GM19467 (cell line): Measurements from ENCODE around the gene RNPEPL1.

Source experiments
- ATAC-seq: cut with Tn5 transposase; IDR thresholded peaks from one replicate; pipeline ENCODE4 v1.9.1; 2021; ENCODE audit warnings: mild to moderate bottlenecking, moderate library complexity; ENCODE audit not compliant: unreplicated experiment

Gene RNPEPL1

DNA sequence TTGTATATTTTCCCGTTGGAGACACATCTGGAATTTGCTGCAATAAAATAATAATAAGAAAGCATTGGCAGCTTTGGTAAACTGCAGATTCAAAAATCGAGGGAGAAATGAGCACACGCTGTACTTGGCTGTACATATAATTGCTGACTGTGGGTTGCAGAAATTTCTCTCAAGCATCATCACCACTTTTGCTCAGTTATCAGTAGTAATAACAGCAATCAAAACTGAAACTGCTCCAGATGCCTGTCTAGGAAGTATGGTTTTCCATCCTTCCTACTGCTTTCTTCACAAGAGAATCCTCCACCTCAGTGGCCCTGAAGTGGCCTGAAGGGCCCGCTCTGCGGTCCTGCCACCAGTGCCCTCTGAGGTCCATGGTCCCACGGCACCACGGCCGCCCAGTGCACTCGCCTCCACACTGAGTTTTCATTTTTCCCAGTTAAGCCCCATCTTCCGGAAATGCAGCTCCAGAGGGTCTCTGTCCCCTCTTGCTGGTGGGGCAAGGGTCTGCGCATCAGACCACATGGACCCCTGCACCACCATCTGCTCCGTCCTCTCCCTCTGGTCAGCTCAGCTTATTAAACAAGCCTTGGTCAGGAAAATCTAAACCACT is 4.2 kb upstream of the RNPEPL1 start:
- no peak for ATAC-seq

DNA sequence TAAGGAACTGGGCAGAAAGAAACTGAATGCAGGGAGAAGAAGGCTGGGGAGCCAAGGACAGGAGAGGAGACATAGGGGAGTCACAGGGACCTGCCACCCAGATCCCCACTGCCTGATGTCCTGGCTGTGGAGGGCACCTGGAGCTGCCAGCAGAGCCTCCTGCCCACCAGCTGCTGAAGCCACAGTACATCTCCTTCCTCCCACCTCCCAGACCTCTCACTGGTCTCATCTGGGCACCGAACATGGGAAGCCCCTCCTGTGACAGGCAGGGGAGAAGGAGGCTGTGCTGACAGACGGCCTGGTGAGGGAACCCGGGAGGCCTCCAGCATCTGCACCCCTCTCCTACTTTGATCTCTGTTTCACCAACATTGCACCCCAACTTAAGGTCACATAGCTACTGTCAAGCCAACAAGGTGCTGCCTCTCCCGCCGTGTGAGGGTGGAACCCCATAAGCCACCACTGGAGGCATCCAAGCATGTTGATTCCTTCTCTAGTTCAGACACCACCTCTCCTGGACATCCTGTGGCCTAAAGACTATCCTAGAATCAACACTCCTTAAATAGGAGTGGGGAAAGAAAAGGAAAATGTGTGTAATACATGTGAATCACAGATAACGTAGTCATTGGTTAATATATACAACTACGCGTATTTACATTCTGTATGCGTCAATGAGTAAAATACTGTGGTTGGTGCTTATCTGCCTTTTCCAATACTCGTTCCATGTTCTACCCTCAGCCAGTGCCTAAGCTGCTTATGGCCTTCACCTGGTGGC is 3.5 kb upstream of the RNPEPL1 start:
- ATAC-seq, result no peak

DNA sequence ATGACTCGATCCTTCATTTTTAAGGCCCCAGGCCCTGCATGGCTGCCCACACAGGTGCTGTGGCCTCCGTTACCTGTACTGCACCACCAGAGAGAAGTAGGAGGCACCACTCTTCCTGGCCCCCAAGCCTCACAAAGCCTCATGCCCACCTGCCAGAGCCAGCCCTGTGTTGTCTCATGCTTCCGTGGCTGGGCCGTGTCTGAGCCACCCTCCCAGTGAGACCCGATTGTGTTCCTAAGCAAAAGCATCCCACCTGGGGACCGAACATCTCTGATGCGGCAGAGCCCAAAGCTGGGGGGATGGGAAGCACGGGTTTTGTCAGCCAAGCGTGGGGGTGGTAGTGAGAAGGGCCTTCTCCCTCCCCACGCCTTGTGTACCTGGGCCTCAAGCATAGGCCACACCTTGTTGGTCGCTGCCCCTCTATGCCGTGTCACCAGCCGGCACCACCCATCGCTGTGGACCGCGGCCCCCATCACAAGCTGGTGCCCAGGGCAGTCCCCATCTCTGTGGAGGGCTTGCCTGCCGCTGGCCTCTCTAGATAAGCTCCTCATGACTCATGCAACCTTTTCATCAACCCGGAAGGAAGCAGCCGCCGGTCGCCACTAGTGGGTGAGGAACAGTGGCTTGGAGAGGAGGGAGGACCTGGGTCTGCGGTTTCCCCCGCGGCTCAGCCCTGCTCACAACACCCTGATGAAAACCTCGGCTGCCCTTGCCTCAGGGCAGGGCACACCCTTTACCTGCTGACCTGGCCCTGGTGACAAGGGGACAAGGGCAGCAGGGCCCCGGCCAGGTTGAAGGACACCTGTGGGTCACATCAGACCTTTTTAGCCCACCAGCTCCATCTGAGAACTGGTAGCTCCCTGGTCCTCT is 2.7 kb upstream of the RNPEPL1 start:
- peak; percentile 29 for ATAC-seq

DNA sequence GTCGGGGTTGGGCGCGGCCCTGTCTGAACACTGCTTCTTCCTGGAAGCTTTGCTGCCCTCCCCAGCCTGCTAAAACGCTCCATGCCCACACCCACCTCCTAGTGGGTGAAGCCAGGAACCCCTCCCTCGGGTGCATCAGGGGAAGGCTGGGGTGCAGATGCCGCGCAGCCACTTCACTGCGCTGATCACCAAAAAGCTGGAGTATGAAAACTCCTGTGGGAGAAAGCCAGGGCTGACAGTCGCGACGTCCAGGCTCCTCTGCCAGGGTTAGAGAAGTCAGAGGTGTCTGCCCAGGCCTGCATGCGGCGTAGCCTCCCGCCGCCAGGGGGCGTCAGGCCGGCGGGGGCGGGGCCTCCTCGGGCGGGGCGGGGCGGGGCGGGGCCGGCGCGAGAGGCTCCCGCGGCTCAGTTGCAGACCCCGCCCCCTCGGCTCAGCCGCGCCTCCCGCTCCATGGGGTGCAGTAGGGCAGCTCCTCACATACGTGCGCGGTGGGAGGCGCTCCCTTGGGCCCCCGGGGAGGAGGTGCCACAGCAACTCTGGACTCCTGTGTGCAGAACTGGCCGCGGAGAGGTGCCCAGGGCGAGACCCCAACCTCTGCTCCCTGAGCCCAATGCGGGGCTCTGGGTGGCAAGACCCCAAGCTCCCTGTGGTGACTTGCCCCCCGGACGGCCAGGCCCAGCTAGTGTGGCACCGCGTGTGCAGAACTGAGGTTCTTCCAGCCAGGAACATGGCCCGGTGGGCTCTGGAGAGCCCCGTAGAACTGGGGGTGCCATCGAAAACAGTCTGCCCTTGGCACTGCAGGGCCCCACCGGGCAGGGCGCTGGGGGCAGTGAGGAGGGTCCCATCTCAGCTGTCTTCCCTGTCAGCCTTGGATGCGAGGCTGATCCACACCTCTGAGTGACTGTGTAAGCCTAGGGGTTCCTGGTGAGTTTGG is 1.8 kb upstream of the RNPEPL1 start:
- ATAC-seq, result peak; percentile 42

DNA sequence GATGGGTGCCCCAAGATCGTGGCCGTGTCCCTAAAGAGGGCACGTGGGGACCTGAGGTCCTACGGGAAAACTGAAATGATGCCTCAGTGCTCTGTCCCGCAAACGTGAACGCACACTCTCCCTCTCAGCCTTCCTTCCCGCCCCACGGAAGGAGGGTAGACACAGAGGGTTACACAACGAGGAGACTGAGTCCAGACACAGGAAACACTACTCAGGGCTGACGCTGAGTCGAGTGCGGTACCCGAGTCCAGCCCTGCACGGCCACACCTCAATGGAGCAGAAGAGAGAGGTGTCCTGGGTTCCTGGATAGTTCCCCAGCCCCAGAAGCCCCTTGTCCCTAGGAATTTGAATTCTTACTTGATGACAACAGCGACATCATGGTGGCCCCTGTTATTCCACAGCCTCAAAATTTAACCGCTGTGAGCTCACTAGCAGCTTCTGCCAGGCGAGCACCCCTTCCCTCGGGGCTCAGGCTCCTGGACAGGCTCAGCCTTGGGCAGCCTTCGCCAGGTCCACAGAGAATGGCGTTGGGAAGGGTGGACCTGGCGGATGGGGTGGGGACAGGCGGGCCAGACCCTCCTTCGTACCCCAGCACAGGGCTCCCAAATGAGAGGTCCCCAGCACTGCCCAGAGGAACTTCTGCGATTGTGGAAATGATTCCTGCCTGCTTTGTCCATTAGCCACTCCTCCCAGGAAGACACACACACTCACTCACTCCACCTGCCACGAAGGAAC is 980 bp upstream of the RNPEPL1 start:
- no peak for ATAC-seq

DNA sequence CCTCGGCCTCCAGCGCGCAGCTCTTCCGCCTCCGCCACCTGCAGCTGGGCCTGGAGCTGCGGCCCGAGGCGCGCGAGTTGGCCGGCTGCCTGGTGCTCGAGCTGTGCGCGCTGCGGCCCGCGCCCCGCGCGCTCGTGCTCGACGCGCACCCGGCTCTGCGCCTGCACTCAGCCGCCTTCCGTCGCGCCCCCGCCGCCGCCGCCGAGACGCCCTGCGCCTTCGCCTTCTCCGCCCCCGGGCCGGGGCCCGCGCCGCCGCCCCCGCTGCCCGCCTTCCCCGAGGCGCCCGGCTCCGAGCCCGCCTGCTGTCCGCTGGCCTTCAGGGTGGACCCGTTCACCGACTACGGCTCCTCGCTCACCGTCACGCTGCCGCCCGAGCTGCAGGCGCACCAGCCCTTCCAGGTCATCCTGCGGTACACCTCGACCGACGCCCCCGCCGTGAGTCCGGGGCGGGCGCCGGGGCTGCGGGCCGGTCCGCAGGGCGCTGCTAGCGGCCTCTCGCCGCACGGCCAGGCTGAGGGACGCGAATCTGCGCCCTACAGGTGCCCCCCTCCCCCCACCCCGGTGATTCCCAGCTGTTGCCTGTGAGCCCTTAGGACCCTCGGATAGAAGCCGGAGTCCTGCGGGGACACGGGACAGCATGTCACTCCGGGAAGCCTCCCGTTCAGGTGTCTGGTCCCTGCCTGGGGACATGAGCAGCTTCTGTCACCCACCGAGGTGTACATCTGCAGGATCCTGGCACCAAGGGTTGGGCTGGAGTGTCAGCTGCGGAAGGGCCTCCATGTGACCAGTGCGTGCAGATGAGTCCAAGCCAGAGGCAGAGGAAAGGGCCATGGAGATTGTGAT is 616 bp downstream of the RNPEPL1 start:
- peak; percentile 19 for ATAC-seq

DNA sequence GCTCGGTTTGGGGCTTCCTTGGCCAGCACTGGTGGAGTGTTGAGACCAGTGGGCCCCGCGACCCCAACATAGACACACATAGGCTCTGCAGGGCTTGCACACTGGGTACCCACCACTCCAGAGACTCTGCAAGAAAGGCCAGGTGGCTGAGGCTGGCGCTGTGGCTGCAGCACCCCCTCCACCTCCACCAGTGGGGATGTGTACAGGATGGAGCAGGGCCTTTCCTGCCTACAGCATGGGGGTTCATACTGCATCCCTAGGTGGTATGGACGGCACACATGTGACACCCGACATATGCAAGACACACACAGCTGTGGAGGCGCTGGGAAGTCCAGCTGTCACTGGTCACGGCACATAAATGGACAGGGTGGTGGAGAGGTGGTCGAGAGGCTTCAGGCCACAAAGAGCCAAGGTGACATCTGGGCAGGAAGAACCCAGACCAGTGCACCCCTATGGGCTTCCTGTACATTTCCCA is 1.3 kb downstream of the RNPEPL1 start:
- no peak for ATAC-seq

DNA sequence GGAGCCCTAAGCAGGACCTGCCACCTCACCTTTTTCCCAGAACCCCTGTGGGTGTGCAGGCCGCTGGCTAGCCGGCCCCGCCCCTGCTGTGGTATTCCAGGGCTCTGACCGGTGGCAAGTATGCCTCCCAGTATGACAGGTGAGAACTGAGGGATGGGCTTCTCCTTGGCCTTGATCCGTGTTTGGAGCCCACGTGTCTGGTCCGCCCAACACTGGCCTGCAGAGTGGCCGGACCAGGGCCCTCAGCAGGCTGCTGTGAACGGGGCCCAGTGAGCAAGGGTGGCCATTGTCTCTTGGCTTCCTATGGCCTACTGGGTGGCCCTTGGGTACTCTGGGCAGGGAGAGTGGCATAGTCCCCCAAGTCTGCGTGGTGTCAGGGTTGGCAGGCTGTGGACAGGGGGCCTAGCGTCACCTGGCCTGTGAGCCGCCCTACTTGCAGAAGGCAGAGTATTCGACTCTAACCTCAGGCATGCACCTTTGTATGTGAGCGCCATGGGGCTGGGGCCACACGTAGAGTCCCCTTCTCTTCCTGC is 1.8 kb downstream of the RNPEPL1 start:
- ATAC-seq, result no peak

DNA sequence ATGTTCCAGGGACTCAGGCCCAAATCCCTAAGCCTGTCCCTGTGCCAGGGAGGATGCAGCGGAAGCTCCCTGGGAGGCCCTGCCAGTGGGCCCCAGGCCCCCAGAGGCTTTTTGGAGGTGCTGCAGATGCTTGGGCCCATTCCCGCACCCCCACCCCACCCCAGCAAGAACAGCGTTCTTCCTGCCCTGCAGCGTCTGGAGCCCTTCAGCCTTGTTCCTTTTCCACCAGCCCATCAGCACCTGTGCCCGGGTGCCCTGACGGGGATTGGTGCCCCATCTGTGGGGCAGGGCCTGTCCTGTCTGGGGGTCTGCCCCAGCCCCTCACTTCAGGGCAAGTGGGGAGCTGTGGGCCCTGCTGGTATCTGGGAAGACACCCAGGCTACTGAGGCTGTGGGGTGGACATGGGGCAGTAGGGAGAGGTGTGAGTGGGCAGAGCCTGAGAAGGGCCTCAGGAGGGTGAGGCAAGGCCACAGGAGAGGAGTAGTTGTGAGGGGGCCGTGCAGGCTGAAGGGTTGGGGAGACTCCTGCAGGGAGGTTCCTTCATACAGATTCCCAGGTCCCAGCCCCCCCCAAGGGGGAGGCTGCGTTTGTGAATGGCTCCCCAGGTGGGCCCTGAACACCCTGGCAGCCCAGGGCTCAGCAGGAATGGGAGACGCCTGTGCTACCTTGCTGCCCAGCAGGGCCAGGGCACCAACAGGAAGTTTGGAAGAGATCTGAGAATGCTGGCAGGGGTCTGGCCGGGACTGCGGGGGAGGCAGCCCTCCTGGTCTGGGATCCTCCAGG is 2.4 kb downstream of the RNPEPL1 start:
- no peak for ATAC-seq

DNA sequence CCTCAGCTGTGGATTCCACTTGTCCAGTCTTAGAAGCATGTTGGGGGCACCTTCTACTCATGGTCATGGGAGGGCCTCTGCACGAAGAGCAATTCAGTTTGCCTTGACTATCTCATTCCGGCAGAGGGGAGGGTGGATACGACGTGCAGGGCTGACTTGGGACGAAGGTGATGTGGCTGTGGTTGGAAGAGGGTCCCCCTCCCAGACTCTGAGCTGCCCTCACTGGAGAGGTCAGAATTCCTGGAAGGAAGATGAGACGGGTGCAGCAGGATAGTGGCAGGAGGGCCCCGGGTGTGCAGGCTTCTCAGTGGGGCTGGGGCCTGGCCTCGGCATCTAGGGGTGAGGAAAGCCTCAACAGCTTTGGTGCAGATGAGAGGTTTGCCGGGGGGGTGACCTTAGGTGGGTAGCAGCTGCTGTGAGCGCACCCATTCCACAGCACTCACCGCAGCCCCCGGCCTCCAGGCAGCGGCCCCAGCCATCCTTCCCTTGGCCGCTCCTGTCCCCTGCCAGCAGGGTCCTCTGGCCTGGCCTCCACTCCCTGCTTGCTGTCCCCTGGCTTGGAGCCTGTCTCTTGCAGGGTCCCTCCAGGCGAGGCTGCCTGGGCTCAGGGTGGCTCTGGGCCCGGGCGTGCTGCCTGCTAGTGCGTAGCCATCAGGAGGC is 3.2 kb downstream of the RNPEPL1 start:
- ATAC-seq, result no peak

DNA sequence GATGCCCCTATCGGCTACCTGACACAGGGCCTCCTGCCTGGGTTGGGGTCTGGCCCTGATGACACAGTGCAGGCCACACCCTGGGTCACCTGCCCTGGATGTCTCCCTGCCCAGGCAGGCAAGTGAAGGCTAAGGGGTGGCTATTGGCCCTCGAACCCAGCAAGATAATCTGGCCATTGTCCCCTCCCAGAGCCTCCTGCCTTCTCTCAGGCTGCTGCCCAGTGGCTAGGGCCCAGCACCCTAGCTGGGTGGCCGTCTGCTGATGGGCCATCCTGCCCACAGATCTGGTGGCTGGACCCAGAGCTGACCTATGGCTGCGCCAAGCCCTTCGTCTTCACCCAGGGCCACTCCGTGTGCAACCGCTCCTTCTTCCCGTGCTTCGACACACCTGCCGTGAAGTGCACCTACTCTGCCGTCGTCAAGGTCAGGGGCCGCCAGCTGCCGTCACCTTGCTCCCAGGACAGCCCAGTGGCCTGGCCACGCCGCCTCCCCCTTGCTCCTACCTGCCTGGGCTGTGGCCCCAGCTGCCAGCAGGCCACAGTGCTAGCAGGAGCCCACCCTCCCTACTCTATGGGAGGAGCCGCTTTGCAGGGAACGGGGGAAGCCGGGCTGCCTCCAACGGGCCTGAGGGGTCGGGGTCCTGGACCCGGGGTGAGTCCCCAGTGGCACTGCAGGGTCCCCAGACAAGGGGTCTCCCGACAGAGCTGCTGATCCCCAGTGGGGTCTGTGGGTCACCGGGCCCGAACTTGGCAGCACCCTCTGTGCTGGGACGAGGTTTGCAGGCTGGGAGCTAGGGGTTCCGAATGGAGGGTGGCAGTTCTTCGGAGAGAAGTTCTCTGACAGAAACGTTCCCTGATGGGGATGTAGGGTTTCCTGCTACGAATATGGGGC is 4.1 kb downstream of the RNPEPL1 start:
- no peak for ATAC-seq

DNA sequence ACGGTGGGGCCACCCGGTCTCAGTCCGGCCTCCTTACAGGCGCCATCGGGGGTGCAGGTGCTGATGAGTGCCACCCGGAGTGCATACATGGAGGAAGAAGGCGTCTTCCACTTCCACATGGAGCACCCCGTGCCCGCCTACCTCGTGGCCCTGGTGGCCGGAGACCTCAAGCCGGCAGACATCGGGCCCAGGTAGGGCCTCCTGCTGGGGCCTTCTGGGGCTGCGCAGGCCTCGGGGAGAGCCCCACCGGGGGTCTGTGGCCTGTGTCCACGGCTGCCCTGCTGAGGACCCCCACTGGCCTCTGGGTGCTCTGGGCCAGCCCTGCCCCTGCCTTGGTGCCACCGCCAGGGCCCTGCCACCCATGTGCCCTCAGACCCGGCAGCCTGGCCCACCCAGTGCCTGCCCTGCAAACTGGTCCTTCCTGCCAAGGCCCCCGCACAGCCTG is 4.8 kb downstream of the RNPEPL1 start:
- ATAC-seq, result no peak

DNA sequence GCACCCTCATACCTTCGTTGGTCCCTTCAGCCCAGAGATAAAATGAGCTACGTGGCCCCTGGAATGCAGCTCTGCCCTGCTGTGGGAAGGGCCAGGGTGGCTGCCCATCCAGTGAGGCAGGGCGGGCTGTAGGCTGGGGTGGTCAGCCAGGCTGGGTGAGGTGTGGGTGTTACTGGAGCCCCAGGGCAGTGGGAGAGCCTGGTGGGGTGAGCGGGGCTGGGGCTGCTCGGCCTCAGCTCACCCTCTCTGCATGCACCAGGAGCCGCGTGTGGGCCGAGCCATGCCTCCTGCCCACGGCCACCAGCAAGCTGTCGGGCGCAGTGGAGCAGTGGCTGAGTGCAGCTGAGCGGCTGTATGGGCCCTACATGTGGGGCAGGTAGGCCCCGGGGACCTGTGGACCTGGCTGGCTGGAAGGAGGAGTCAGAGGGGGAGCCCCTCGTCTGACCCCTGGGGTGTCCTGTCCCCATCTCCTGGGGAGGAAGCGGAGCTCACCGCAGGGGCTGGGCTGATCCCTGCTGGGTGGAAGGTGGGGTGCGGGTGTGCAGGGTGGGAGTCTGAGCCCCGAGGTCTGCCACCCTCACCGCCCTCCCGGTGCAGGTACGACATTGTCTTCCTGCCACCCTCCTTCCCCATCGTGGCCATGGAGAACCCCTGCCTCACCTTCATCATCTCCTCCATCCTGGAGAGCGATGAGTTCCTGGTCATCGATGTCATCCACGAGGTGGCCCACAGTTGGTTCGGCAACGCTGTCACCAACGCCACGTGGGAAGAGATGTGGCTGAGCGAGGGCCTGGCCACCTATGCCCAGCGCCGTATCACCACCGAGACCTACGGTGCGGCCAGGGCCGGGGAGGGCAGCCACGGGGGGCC is 5.5 kb downstream of the RNPEPL1 start:
- ATAC-seq, result no peak

DNA sequence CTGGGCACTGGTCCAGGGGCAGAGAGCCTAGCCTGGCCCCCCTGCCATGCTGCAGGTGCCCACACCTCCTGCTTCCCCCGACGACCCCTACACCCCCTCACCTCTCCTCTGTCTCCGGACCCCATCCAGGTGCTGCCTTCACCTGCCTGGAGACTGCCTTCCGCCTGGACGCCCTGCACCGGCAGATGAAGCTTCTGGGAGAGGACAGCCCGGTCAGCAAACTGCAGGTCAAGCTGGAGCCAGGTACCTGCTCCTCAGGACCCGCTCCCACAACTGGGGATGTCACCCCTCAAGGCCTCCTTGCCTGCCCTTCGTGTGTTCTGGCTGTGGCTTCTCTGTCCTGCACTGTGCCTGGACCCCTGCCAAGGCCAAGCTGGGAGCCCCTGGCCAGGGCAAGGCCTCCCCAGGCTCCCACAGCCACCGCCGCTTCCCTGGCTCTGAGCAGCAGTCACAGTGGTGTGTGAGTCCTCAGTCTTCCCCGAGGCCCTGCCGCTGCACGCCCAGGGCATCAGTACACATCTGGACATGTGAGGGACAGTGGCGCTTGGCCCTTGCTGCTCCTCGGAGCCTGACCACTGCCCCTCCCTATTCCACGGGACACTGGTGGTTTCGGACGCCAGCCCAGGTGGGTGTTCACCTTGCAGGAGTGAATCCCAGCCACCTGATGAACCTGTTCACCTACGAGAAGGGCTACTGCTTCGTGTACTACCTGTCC is 6.3 kb downstream of the RNPEPL1 start:
- no peak for ATAC-seq
